A549 (cell line): ENCODE results near the gene POPDC2. TPM values are rescaled to one million over a fixed set of nuclear protein-coding genes. Genes with fewer than 3 reads are reported as not detected.

Experiments used
- ATAC-seq, 2 experiments: fragments of 200-7000 bp in 1 of 2; fragments of >200 bp in 1 of 2; cut with Nextera tagmentation in 1 of 2; cut with Tn5 transposase in 1 of 2; 3 replicates each; pipeline versions ENCODE4 v1.8.0 to v1.9.1; 2018 to 2020; ENCODE audit warnings: mild to moderate bottlenecking in 1 of 2, moderate library complexity in 1 of 2
- CTCF ChIA-PET: fragments of 300-600 bp; sonication (Branson Sonifier 250); formaldehyde crosslinking; extraction: SDS; loops from one replicate; lab custom pipeline; 2021; ENCODE audit warnings: antibody characterized with exemption, inconsistent platforms; lab: Yijun Ruan, JAX
- POLR2A ChIA-PET: fragments of 350-600 bp; formaldehyde crosslinking; extraction: SDS; loops from one replicate; lab custom pipeline; 2021; ENCODE audit warnings: antibody characterized with exemption, inconsistent platforms; lab: Yijun Ruan, JAX
- DNase-seq, 2 experiments: peaks; one replicate each; pipeline versions ENCODE4 v3.0.0 to v3.0.0-alpha.2; 2011 to 2016; ENCODE audit warnings: low read depth in 1 of 2, low spot score in 1 of 2
- FAIRE-seq: peaks from 2 replicates; lab custom pipeline; 2011; peaks lifted over from hg19 to GRCh38; lab: Jason Lieb, UNC
- H3K27ac ChIP-seq, 2 experiments: fragments of >200 bp; sonication (Bioruptor Twin); formaldehyde crosslinking; 3 replicates each; pipeline ENCODE4 v1.5.1; 2016 to 2017
- H3K4me1 ChIP-seq: fragments of >200 bp; sonication (Bioruptor Twin); formaldehyde crosslinking; 3 replicates; pipeline ENCODE4 v1.6.1; 2016
- H3K4me2 ChIP-seq: fragments of >200 bp; sonication (Bioruptor Twin); formaldehyde crosslinking; 3 replicates; pipeline ENCODE4 v1.6.1; 2016
- H3K4me3 ChIP-seq: fragments of >200 bp; sonication (Bioruptor Twin); formaldehyde crosslinking; 3 replicates; pipeline ENCODE4 v1.5.1; 2016
- H3K9me3 ChIP-seq: fragments of >200 bp; sonication (Bioruptor Twin); formaldehyde crosslinking; 3 replicates; pipeline ENCODE4 v1.6.1; 2016
- FOXS1 ChIP-seq: fragments of 250-450 bp; sonication (Bioruptor Pico); IDR thresholded peaks from 2 replicates; pipeline ENCODE4 v1.5.0; 2020; ENCODE audit warnings: mild to moderate bottlenecking, moderate library complexity
- MAFK ChIP-seq: fragments of 450-650 bp; IDR thresholded peaks from 2 replicates; pipeline ENCODE4 v1.6.1; 2014; ENCODE audit not compliant: partially characterized antibody
- MAZ ChIP-seq: fragments of 150-350 bp; IDR thresholded peaks from 2 replicates; pipeline ENCODE4 v1.6.1; 2014; ENCODE audit warnings: antibody characterized with exemption, low read depth, low read length, borderline replicate concordance
- MYC ChIP-seq: IDR thresholded peaks from 2 replicates; pipeline ENCODE4 v1.6.1; 2012; ENCODE audit warnings: mild to moderate bottlenecking, inconsistent platforms, low read length, improper control_type of control experiment, borderline replicate concordance
- NFE2L2 ChIP-seq: fragments of 150-350 bp; conservative IDR thresholded peaks from 2 replicates; pipeline ENCODE4 v1.6.1; 2014; ENCODE audit warnings: low read length
- SREBF2 ChIP-seq: fragments of 450-650 bp; IDR thresholded peaks from 2 replicates; pipeline ENCODE4 v1.6.1; 2014; ENCODE audit warnings: mild to moderate bottlenecking, moderate library complexity
- TP53 ChIP-seq: fragments of 250-450 bp; sonication (Bioruptor Pico); IDR thresholded peaks from 2 replicates; pipeline ENCODE4 v1.5.0; 2021; ENCODE audit warnings: mild to moderate bottlenecking, moderate library complexity
- ZFP36 ChIP-seq: fragments of 450-650 bp; IDR thresholded peaks from 2 replicates; pipeline ENCODE4 v1.6.1; 2014; ENCODE audit warnings: borderline replicate concordance; ENCODE audit not compliant: partially characterized antibody
- WGBS: methylation state at CpG from one replicate; pipeline ENCODE4 v1.1.6; 2017; ENCODE audit errors: missing lambda C conversion rate; 5-methylcytosine and 5-hydroxymethylcytosine counted together
- polyA plus RNA-seq, 4 experiments: library from polyadenylated mRNA; depleted of rRNA in 3 of 4; stranded (reverse); fragments of >200 nt; fragmentation: RNase III in 1 of 4; extraction: RNeasy Plus Mini Kit Qiagen cat#74134 plus additional on column Dnase treatment in 1 of 4; gene quantifications; 2 replicates in 3 of 4; 3 replicates in 1 of 4; pipeline ENCODE4 v1.2.3, GENCODE V29; 2011 to 2017
- TF ChIP-seq, protein P1 (sequence below): IDR thresholded peaks from 2 replicates; pipeline ENCODE4 v1.6.1; 2012; ENCODE audit warnings: low read depth, borderline replicate concordance
- TF ChIP-seq, protein P2 (sequence below): IDR thresholded peaks from 2 replicates; pipeline ENCODE4 v1.6.1; 2012
- TF ChIP-seq, protein P3 (sequence below): fragments of 150-350 bp; IDR thresholded peaks from 2 replicates; pipeline ENCODE4 v1.6.1; 2014; ENCODE audit warnings: low read depth, mild to moderate bottlenecking, low read length
- TF ChIP-seq, protein P4 (sequence below): fragments of 200-600 bp; sonication (generic); IDR thresholded peaks from 2 replicates; pipeline ENCODE4 v1.6.1; 2016; ENCODE audit warnings: antibody characterized with exemption, mild to moderate bottlenecking, moderate library complexity
- TF ChIP-seq, protein P5 (sequence below): fragments of 250-450 bp; sonication (Bioruptor Pico); IDR thresholded peaks from 2 replicates; pipeline ENCODE4 v1.5.0; 2020; ENCODE audit warnings: low read depth, mild to moderate bottlenecking, moderate library complexity

POPDC2 gene
- polyA plus RNA-seq, 2 of the 4 experiments (the other 2 are of a cell fraction), result 0.17 to 0.62 TPM

DNA sequence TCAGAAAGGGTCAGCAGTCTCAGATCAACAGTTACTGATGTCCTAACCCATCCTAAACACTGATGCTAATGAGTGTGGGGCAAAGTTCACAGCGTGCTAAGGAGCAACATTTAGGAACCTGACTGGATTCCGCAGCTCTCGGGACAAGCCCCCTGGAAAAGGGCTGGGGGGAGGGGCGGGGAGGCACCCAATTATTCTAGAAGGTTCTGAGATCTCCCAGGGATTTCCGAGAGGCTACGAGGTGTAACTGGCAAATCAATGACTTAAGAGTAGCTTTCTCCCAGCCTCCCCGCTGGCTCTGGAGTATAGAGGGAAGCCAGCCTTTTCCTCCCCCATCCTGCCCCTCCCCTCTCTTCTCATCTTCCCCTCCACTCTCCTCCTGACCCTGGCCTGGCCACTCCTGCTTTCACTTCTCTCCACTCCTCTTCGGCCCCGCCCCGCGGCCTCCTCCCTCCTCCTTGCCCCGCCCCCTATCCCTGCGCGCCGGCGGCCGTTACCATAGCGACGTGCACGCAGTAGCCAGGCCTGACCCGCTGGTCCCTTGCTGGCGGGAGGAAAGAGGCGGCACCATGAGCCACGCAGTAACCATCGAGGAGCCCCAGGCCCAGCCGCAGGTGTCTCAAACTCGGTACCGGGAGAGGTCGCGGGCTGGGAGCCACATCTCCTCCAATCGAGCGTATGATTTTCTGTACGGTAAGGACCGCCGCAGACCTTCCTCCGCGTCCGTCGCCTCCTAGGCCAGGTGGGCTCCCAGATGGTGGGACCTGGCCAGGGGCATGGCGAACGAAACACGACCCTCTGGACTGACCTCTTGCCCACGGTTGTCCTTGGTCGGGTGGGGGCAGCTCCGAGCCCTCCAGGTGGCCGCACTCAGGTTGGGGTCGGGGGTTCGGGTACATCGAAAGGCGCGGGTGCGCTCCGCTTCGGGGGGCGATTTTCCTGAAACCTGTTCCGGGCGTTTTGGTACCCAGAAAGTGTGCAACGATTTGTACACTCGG, 42.4 kb upstream of the POPDC2 start, which contains the start of gene CFAP91:
Gene CFAP91 (plus strand): TSS at position 493 of the 998 bp plus-strand sequence. CDS start 77 bp downstream, at position 570.
- ATAC-seq (peak; percentile 95 to 98), FAIRE-seq (no peak), DNase-seq (peak; percentile 77 to 90)
- Histone ChIP-seq H3K27ac (peak within 1 kb of the TSS; percentile 60 to 79), H3K4me1 (peaks cover 17% of the 10 kb centered on the region), H3K4me3 (peak within 1 kb of the TSS; percentile 41), H3K9me3 (no peaks in the 10 kb centered on the region), H3K4me2 (peak within 1 kb of the TSS; percentile 84)
- ChIA-PET CTCF (no interaction called here), POLR2A (no interaction called here)
- 58% methylated on average over 36 of the region's 59 CpGs for WGBS
- no peak for TF ChIP-seq TP53 (CRISPR knock-in tag)
- TF ChIP-seq, protein P1, sequence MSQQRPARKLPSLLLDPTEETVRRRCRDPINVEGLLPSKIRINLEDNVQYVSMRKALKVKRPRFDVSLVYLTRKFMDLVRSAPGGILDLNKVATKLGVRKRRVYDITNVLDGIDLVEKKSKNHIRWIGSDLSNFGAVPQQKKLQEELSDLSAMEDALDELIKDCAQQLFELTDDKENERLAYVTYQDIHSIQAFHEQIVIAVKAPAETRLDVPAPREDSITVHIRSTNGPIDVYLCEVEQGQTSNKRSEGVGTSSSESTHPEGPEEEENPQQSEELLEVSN, result peak; percentile 87
- TF ChIP-seq, protein P2, sequence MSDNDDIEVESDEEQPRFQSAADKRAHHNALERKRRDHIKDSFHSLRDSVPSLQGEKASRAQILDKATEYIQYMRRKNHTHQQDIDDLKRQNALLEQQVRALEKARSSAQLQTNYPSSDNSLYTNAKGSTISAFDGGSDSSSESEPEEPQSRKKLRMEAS, result peak; percentile 81

DNA sequence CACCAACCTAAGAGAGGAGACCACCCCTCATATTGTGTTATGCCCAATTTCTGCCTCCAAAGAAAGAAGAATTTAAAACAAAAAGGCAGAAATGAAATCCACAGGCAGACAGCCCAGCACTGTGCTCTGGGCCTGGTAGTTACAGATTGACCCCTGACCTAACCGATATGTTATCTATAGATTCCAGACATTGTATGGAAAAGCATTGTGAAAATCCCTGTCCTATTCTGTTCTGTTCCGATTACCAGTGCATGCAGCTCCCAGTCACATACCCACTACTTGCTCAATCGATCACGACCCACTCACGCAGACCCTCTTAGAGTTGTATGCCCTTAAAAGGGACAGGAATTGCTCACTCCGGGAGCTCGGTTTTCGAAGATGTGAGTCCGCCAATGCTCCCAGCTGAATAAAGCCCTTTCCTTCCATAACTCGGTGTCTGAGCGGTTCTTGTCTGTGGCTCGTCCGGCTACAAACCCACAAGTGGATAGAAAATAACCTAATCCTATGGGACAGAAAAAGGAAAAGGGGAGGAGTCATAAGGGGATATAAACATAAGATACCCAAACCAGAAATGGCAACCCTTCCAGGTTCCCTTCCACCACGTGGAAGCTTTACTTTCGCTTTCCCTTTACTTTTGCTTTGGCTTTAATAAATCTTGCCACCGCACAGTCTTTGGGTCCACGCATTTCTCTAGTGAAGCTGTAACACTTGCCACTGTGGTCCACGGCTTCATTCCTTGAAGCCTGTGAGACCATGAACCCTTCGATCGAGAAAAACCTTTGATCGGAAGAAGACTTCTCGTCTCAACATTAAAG, 40.7 kb upstream of the POPDC2 start:
- 91% methylated on average over 22 of the region's 22 CpGs for WGBS
- TF ChIP-seq MAFK (no peak), ZFP36 (no peak), TP53 (CRISPR knock-in tag) (no peak), SREBF2 (no peak), MYC (no peak), MAZ (no peak), FOXS1 (no peak), NFE2L2 (no peak)
- TF ChIP-seq, protein P2, result no peak
- TF ChIP-seq, protein P3, sequence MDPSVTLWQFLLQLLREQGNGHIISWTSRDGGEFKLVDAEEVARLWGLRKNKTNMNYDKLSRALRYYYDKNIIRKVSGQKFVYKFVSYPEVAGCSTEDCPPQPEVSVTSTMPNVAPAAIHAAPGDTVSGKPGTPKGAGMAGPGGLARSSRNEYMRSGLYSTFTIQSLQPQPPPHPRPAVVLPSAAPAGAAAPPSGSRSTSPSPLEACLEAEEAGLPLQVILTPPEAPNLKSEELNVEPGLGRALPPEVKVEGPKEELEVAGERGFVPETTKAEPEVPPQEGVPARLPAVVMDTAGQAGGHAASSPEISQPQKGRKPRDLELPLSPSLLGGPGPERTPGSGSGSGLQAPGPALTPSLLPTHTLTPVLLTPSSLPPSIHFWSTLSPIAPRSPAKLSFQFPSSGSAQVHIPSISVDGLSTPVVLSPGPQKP, result no peak
- TF ChIP-seq, protein P4, sequence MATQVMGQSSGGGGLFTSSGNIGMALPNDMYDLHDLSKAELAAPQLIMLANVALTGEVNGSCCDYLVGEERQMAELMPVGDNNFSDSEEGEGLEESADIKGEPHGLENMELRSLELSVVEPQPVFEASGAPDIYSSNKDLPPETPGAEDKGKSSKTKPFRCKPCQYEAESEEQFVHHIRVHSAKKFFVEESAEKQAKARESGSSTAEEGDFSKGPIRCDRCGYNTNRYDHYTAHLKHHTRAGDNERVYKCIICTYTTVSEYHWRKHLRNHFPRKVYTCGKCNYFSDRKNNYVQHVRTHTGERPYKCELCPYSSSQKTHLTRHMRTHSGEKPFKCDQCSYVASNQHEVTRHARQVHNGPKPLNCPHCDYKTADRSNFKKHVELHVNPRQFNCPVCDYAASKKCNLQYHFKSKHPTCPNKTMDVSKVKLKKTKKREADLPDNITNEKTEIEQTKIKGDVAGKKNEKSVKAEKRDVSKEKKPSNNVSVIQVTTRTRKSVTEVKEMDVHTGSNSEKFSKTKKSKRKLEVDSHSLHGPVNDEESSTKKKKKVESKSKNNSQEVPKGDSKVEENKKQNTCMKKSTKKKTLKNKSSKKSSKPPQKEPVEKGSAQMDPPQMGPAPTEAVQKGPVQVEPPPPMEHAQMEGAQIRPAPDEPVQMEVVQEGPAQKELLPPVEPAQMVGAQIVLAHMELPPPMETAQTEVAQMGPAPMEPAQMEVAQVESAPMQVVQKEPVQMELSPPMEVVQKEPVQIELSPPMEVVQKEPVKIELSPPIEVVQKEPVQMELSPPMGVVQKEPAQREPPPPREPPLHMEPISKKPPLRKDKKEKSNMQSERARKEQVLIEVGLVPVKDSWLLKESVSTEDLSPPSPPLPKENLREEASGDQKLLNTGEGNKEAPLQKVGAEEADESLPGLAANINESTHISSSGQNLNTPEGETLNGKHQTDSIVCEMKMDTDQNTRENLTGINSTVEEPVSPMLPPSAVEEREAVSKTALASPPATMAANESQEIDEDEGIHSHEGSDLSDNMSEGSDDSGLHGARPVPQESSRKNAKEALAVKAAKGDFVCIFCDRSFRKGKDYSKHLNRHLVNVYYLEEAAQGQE, result no peak
- TF ChIP-seq, protein P5, sequence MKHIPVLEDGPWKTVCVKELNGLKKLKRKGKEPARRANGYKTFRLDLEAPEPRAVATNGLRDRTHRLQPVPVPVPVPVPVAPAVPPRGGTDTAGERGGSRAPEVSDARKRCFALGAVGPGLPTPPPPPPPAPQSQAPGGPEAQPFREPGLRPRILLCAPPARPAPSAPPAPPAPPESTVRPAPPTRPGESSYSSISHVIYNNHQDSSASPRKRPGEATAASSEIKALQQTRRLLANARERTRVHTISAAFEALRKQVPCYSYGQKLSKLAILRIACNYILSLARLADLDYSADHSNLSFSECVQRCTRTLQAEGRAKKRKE (CRISPR knock-in tag), result no peak
- H3K9me3 ChIP-seq, result no peaks in the 10 kb centered on the region
- no peak for DNase-seq
- ChIA-PET CTCF (interaction anchor here (1.9 kb wide), 1 partner anchor 11 kb away, joined by 11 read pairs; no protein-coding TSS in a partner anchor), POLR2A (no interaction called here)
- H3K4me2 ChIP-seq, result no peak overlapping the region
- ATAC-seq, result no peak
- no peak overlapping the region for H3K27ac ChIP-seq
- H3K4me1 ChIP-seq, result peaks cover 17% of the 10 kb centered on the region
- no peak overlapping the region for H3K4me3 ChIP-seq
- FAIRE-seq, result no peak
